Activated B cell treated with CpG ODN at 0.5 μM for 24 hours (primary cell): ENCODE data around the gene CTDSPL2. TPM values are rescaled to one million over a fixed set of nuclear protein-coding genes. Genes with fewer than 3 reads are reported as not detected.

ENCODE experiments used
- ATAC-seq: fragments of 200-7000 bp; cut with Tn5 transposase; one replicate; pipeline ENCODE4 v1.10.0; 2021; ENCODE audit warnings: low read depth, mild to moderate bottlenecking, moderate library complexity
- CTCF ChIA-PET: fragments of 350-600 bp; sonication (Branson Sonifier 250); formaldehyde crosslinking; loops from one replicate; lab custom pipeline; 2021; ENCODE audit warnings: antibody characterized with exemption; lab: Charles Lee
- POLR2A ChIA-PET: fragments of 350-600 bp; sonication (Branson Sonifier 250); formaldehyde crosslinking; loops from one replicate; lab custom pipeline; 2021; ENCODE audit warnings: antibody characterized with exemption; lab: Charles Lee
- DNase-seq: peaks from one replicate; pipeline ENCODE4 v3.0.0; 2022
- H3K27ac Mint-ChIP-seq: one replicate; pipeline ENCODE4 v1.8.0; 2020; ENCODE audit warnings: mixed read lengths
- H3K27me3 Mint-ChIP-seq: one replicate; pipeline ENCODE4 v1.8.0; 2021; ENCODE audit warnings: mixed read lengths
- H3K36me3 Mint-ChIP-seq: one replicate; pipeline ENCODE4 v1.8.0; 2021; ENCODE audit warnings: low read depth, mixed read lengths
- H3K4me1 Mint-ChIP-seq: one replicate; pipeline ENCODE4 v1.8.0; 2021; ENCODE audit warnings: mixed read lengths
- H3K4me3 Mint-ChIP-seq: one replicate; pipeline ENCODE4 v1.8.0; 2020; ENCODE audit warnings: mild to moderate bottlenecking, mixed read lengths
- H3K9me3 Mint-ChIP-seq: one replicate; pipeline ENCODE4 v1.8.0; 2020; ENCODE audit warnings: mixed read lengths
- intact Hi-C: fragments of 100-400 bp; cut with micrococcal nuclease; formaldehyde crosslinking; loops from one replicate; pipeline ENCODE4 v1.15.1; 2024
- total RNA-seq: library from RNA; stranded (reverse); gene quantifications from 2 replicates; pipeline ENCODE4 v1.2.3, GENCODE V29; 2022
- TF ChIP-seq, protein P1 (sequence below): fragments of 200-600 bp; IDR thresholded peaks from one replicate; pipeline ENCODE4 v1.8.0; 2022; ENCODE audit warnings: antibody characterized with exemption, mild to moderate bottlenecking

The CTDSPL2 gene
- total RNA-seq, 1 donor from 2014 or later, result 46.8 TPM

DNA sequence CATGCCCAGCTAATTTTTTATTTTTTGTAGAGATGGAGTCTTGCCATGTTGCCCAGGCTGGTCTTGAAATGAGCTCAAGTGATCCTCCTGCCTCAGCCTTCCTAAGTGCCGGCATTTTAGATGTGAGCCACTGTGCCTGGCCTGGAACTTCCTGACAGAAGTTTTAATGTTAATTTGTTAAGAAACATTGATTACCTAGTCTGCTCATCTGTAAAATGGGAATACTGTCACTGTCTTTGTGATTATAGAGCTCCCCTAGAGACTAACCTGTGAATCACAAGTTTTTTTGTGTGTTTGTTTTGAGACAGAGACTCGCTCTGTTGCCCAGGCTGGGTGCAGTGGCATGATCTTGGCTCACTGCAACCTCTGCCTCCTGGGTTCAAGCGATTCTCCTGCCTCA is 105.3 kb downstream of the CTDSPL2 start:
- DNase-seq (no peak), ATAC-seq (no peak)
- intact Hi-C loops, result no loop called here
- TF ChIP-seq, protein P1, sequence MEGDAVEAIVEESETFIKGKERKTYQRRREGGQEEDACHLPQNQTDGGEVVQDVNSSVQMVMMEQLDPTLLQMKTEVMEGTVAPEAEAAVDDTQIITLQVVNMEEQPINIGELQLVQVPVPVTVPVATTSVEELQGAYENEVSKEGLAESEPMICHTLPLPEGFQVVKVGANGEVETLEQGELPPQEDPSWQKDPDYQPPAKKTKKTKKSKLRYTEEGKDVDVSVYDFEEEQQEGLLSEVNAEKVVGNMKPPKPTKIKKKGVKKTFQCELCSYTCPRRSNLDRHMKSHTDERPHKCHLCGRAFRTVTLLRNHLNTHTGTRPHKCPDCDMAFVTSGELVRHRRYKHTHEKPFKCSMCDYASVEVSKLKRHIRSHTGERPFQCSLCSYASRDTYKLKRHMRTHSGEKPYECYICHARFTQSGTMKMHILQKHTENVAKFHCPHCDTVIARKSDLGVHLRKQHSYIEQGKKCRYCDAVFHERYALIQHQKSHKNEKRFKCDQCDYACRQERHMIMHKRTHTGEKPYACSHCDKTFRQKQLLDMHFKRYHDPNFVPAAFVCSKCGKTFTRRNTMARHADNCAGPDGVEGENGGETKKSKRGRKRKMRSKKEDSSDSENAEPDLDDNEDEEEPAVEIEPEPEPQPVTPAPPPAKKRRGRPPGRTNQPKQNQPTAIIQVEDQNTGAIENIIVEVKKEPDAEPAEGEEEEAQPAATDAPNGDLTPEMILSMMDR, result no peak
- H3K9me3 Mint-ChIP-seq, result no peaks in the 10 kb centered on the region
- peaks cover 12% of the 10 kb centered on the region for H3K36me3 Mint-ChIP-seq
- no peaks in the 10 kb centered on the region for H3K27me3 Mint-ChIP-seq
- CTCF ChIA-PET, result interaction anchor here (0.6 kb wide), 1 partner anchor 486 kb away, joined by 3 read pairs; no protein-coding TSS in a partner anchor
- H3K27ac Mint-ChIP-seq, result peak overlapping the region; percentile 41
- POLR2A ChIA-PET, result interaction anchor here (0.6 to 1.2 kb wide), 2 partner anchors 46 to 516 kb away, joined by 3 read pairs; no protein-coding TSS in a partner anchor
- no peak overlapping the region for H3K4me3 Mint-ChIP-seq
- H3K4me1 Mint-ChIP-seq, result peaks cover 15% of the 10 kb centered on the region

DNA sequence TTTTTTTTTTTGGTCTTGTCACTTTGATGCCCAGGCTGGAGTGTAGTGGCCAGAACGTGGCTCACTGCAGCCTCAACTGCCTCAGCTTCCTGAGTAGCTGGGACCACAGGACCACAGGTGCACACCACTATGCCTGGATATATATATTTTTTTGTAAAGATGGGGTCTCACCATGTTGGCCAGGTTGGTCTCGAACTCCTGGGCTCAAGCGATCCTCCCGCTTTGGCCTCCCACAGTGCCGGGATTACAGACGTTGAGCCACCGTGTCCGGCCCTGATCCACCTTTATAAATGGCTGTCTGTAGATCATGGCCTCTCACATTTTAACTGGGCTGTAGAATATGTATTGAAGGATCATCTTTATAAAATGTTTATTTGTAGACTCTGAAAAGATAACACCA is 107.7 kb downstream of the CTDSPL2 start:
- no peaks in the 10 kb centered on the region for H3K9me3 Mint-ChIP-seq
- ATAC-seq (no peak), DNase-seq (no peak)
- H3K4me1 Mint-ChIP-seq, result peaks cover 29% of the 10 kb centered on the region
- TF ChIP-seq, protein P1, result no peak
- POLR2A ChIA-PET, result interaction anchor here (0.6 to 0.7 kb wide), 2 partner anchors 10 to 239 kb away, joined by 3 to 4 read pairs; no protein-coding TSS in a partner anchor
- CTCF ChIA-PET, result no interaction called here
- H3K4me3 Mint-ChIP-seq, result peak overlapping the region; percentile 53
- no peaks in the 10 kb centered on the region for H3K27me3 Mint-ChIP-seq
- H3K27ac Mint-ChIP-seq, result peak overlapping the region; percentile 63
- intact Hi-C loops, result loop anchor here (5.0 kb wide), 1 partner anchor 1052 kb away; the partner anchor contains the start of gene BLOC1S6
- peaks cover 23% of the 10 kb centered on the region for H3K36me3 Mint-ChIP-seq

DNA sequence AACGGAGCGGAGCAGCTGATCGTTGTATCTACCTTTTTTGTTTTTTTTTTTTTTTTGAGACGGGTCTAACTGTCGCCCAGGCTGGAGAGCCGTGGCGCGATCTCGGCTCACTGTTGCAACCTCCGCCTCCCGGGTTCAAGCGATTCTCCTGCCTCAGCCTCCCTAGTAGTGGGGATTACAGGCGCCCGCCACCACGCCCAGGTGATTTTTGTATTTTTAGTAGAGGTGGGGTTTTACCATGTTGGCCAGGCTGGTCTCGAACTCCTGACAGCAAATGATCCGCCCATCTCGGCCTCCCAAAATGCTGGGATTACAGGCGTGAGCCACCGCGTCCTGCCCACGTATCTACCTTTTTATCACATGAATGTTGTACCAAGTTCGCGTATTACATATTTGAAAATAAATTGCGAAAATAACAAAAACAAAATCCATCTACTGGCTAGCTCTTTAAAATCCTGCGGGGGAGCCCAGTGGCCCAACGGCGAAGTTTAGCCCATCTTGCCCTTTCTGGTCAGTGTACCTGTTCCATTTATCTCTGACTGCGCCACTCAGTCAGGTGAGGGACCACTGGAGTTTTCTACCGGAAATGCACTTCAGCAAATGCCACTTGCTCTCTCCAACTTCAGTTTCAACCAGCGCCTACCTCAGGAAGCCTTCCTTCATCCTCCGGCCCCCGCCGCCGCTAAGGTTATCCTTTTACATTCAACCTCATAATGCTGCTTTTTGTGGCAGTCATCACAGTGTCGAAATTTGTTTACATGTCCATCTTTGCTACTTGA is 108.3 kb downstream of the CTDSPL2 start:
- ATAC-seq (no peak), DNase-seq (peak; percentile 21)
- ChIA-PET POLR2A (interaction anchor here (0.6 to 3.2 kb wide), 3 partner anchors 10 to 239 kb away, joined by 3 to 19 read pairs (median 4); partner anchors contain the start of genes B2M and PATL2), CTCF (no interaction called here)
- Mint-ChIP-seq H3K27ac (peak overlapping the region; percentile 93), H3K4me3 (peak overlapping the region; percentile 92), H3K27me3 (no peaks in the 10 kb centered on the region), H3K36me3 (peaks cover 28% of the 10 kb centered on the region), H3K9me3 (no peaks in the 10 kb centered on the region), H3K4me1 (peaks cover 35% of the 10 kb centered on the region)
- intact Hi-C loops, result loop anchor here (1.0 to 5.0 kb wide), 5 partner anchors 109 to 1052 kb away; partner anchors contain the start of genes BLOC1S6, CTDSPL2, GOLM2 and SPG11
- TF ChIP-seq, protein P1, result no peak

DNA sequence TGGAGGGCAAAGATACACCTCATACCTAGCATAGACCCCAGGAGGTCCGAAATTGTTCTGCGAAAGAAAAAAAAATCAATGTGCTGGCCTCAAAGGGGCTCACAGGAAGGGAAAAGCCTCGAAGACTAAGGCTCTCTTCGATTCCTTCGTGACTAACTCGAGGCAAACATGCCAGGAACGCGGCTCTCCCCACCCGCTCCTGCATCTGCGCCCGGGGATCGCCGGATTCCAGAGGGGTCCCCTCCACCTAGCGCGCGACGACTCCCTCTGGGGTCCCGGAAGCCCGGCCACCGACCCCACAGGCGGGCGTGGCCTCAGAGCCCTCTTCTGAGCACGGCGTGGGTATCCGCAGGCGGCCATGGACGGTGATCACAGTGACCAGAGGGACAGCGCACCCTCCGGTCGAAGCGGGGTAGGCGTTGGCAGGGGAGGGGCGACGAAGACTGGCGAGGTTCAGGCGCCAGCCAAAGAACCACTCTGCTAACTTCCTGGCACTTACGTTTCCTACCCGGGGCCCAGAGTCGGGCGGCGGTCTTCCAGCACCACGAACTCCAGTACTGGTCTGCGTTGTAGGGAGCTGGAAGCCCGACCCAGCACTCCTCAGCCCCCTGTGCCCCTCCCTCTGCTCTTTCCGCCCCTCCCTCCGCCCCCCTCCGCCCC is 109.0 kb downstream of the CTDSPL2 start:
- intact Hi-C loops, result loop anchor here (1.0 to 5.0 kb wide), 5 partner anchors 110 to 1051 kb away; partner anchors contain the start of genes BLOC1S6, CTDSPL2, GOLM2 and SPG11
- DNase-seq, result no peak
- peaks cover 36% of the 10 kb centered on the region for H3K36me3 Mint-ChIP-seq
- H3K27ac Mint-ChIP-seq, result peak overlapping the region; percentile 93
- no peaks in the 10 kb centered on the region for H3K27me3 Mint-ChIP-seq
- peak; percentile 64 for ATAC-seq
- POLR2A ChIA-PET, result interaction anchor here (0.5 to 3.2 kb wide), 12 partner anchors 8 to 665 kb away, joined by 3 to 33 read pairs (median 5); partner anchors contain the start of genes B2M, CTDSPL2, GOLM2 and PATL2
- TF ChIP-seq, protein P1, result no peak
- CTCF ChIA-PET, result no interaction called here
- H3K4me3 Mint-ChIP-seq, result peak overlapping the region; percentile 92
- peaks cover 42% of the 10 kb centered on the region for H3K4me1 Mint-ChIP-seq
- no peaks in the 10 kb centered on the region for H3K9me3 Mint-ChIP-seq
